Colonic mucosa (tissue), 4 donors: ENCODE measurements around the gene ZNF302. TPM values are rescaled to one million over a fixed set of nuclear protein-coding genes. Genes with fewer than 3 reads are reported as not detected.
"Not testable (repeated sequence)": the region's sequence is repeated elsewhere in the genome, so short reads cannot be mapped to it uniquely, and the experiment has no call there.

Experiments
- DNase-seq: peaks from one replicate; pipeline ENCODE4 v3.0.0-alpha.2; 2020
- H3K27ac ChIP-seq: fragments of 200-600 bp; one replicate; pipeline ENCODE4 v1.8.0; 2021
- H3K27me3 ChIP-seq: fragments of 200-600 bp; one replicate; pipeline ENCODE4 v1.8.0; 2021
- H3K36me3 ChIP-seq: fragments of 200-600 bp; one replicate; pipeline ENCODE4 v1.8.0; 2021
- H3K4me1 ChIP-seq: fragments of 200-600 bp; one replicate; pipeline ENCODE4 v1.8.0; 2021; ENCODE audit warnings: mild to moderate bottlenecking
- H3K4me3 ChIP-seq: fragments of 200-600 bp; one replicate; pipeline ENCODE4 v1.8.0; 2021
- H3K9ac ChIP-seq, 2 donors: one replicate each; pipeline ENCODE4 v1.7.0; 2013; ENCODE audit warnings: control low read depth in 2 of 2, low read depth in 2 of 2, low read length in 2 of 2
- H3K9me3 ChIP-seq: fragments of 200-600 bp; one replicate; pipeline ENCODE4 v1.8.0; 2021
- intact Hi-C: fragments of 100-400 bp; cut with DNase I; formaldehyde crosslinking; loops from one replicate; pipeline ENCODE4 v1.14.1; 2022
- total RNA-seq, 2 donors: library from RNA; stranded (reverse); fragmentation: NEBNext Ultra II Directional in 1 of 2; extraction: Animal tissue kit (Norgen Biotek cat#: 25700) in 1 of 2; gene quantifications; one replicate each; pipeline ENCODE4 v1.2.1, GENCODE V29; 2021
- TF ChIP-seq, protein P1 (sequence below): fragments of 200-600 bp; IDR thresholded peaks from one replicate; pipeline ENCODE4 v1.8.0; 2022; ENCODE audit warnings: antibody characterized with exemption, mild to moderate bottlenecking
- donor health status: healthy.
- donor health status: DM: no; HTN: no; CAD: no.
- donor health status: DM: no; HTN: no; CAD: no.

Gene ZNF302
- total RNA-seq, 2 donors from 2014 or later: 11.8 to 12.6 TPM

DNA sequence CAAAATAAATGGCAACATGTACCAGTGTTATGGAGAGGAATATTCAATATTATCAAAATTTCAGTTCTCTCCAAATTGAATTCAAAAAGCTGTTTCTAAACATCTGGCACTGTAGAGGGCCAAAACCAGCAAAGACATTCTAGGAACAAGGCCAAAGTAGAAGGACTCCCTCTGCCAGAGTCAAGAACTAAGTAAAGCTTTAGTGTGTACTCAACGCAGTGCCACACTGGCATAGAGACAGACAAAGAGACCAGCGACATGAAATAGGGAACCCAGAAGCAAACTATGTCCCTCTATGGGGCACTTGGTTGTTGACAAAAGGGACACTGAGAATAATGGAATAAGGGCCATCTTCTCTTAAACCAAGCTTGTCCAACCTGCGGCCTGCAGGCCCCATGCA lies 16.1 kb upstream of the ZNF302 start:
- H3K27ac ChIP-seq: no peak overlapping the region
- intact Hi-C loops: no loop called here

DNA sequence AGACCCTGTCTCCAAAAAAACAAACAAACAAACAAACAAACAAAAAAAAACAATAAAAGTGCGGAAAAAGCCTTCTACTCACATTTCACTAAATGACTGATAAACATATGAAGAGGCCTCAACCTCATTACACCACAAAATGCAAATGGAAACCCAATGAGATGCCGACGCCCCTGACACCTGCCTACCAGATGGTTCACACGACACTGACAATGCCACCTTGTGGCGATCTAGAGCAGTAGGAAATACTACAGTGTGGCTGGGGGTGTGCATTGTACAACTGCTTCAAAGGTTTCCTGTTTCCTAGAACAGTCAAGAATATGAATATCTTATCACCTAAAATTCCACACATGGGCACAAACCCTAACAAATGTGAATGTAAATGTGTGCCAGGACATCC lies 14.6 kb upstream of the ZNF302 start:
- DNase-seq: no peak
- Histone ChIP-seq H3K9me3 (no peaks in the 10 kb centered on the region), H3K4me3 (no peak overlapping the region), H3K27ac (no peak overlapping the region), H3K27me3 (no peaks in the 10 kb centered on the region), H3K36me3 (no peaks in the 10 kb centered on the region), H3K4me1 (no peaks in the 10 kb centered on the region), H3K9ac (no peak overlapping the region)
- TF ChIP-seq, protein P1, sequence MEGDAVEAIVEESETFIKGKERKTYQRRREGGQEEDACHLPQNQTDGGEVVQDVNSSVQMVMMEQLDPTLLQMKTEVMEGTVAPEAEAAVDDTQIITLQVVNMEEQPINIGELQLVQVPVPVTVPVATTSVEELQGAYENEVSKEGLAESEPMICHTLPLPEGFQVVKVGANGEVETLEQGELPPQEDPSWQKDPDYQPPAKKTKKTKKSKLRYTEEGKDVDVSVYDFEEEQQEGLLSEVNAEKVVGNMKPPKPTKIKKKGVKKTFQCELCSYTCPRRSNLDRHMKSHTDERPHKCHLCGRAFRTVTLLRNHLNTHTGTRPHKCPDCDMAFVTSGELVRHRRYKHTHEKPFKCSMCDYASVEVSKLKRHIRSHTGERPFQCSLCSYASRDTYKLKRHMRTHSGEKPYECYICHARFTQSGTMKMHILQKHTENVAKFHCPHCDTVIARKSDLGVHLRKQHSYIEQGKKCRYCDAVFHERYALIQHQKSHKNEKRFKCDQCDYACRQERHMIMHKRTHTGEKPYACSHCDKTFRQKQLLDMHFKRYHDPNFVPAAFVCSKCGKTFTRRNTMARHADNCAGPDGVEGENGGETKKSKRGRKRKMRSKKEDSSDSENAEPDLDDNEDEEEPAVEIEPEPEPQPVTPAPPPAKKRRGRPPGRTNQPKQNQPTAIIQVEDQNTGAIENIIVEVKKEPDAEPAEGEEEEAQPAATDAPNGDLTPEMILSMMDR: no peak
- intact Hi-C loops: no loop called here

More for the DNA sequence above, 16.1 kb upstream of the ZNF302 start:
- Histone ChIP-seq H3K9me3 (no peaks in the 10 kb centered on the region), H3K4me3 (no peak overlapping the region), H3K27me3 (no peaks in the 10 kb centered on the region), H3K36me3 (no peaks in the 10 kb centered on the region), H3K9ac (no peak overlapping the region), H3K4me1 (no peaks in the 10 kb centered on the region)
- TF ChIP-seq, protein P1: no peak
- no peak for DNase-seq

DNA sequence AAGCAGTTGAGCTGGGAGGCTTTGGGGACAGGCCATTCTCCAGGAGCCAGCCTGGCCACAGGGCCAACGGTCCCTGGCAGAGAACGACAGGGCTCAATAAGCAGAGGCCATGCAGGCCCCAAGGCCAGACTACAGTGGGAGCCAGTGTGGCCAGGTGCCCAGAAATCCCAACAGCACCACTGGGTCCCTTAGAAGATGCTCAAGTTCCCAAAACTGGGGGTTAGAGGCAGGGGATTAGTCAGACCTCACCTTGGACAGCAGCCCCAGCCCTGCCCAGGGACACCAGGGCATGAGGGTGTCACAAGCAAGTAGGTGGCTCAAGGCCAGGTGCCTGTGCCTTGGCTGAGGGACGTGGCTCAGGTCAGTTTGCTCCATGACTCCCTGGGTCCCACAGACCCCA lies 13.3 kb upstream of the ZNF302 start:
- intact Hi-C loops: no loop called here
- no peak overlapping the region for H3K9ac ChIP-seq
- H3K27ac ChIP-seq: no peak overlapping the region
- no peaks in the 10 kb centered on the region for H3K4me1 ChIP-seq
- no peaks in the 10 kb centered on the region for H3K9me3 ChIP-seq
- no peaks in the 10 kb centered on the region for H3K36me3 ChIP-seq
- no peak for DNase-seq
- no peak overlapping the region for H3K4me3 ChIP-seq
- TF ChIP-seq, protein P1: no peak
- no peaks in the 10 kb centered on the region for H3K27me3 ChIP-seq

DNA sequence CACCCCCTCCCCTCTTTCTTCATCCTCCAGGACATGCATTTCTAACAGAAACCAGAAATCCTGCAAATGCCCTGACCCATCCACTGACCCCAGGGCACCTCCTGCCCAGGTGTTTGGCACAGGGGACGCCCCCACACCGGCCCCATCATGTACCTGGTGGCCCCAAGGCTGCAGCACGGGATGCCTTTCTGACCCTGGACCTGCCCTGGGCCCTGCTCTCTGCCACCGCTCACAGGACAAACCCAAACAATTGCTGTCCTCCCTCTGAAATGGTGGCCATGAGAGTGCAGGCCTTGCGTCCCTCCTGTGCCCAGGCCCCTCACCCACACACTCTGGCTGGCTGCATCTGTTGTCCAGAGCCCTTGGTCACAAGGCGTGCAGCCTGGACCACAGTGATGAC lies 12.6 kb upstream of the ZNF302 start:
- H3K27me3 ChIP-seq: no peaks in the 10 kb centered on the region
- no peaks in the 10 kb centered on the region for H3K9me3 ChIP-seq
- no peaks in the 10 kb centered on the region for H3K36me3 ChIP-seq
- no peak for DNase-seq
- no peak overlapping the region for H3K4me3 ChIP-seq
- TF ChIP-seq, protein P1: no peak
- H3K4me1 ChIP-seq: no peaks in the 10 kb centered on the region
- H3K9ac ChIP-seq: no peak overlapping the region
- H3K27ac ChIP-seq: no peak overlapping the region
- intact Hi-C loops: no loop called here

DNA sequence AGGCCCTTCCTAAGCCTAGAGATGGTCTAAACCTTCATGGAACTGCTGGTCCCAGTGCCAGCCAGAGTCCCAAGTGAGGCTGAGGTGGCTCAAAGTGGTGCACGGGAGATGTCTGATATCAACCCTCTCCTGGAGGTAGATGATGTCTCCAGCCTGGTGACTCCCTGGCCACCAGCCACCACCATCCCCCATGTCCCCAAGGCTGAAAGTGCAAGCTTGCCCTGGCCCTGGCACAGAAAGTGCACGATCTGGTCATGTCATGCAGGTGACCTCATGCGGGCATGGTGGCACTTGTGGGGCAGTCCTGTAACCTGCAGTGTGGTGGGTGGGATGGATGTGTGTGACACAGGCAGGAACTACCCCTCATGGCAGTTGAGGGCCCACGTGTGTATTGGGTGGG lies 12.2 kb upstream of the ZNF302 start:
- H3K27ac ChIP-seq, DNase-seq, H3K9me3 ChIP-seq, intact Hi-C loops, H3K9ac ChIP-seq, H3K4me1 ChIP-seq, H3K4me3 ChIP-seq, H3K27me3 ChIP-seq, H3K36me3 ChIP-seq: not testable (repeated sequence)

DNA sequence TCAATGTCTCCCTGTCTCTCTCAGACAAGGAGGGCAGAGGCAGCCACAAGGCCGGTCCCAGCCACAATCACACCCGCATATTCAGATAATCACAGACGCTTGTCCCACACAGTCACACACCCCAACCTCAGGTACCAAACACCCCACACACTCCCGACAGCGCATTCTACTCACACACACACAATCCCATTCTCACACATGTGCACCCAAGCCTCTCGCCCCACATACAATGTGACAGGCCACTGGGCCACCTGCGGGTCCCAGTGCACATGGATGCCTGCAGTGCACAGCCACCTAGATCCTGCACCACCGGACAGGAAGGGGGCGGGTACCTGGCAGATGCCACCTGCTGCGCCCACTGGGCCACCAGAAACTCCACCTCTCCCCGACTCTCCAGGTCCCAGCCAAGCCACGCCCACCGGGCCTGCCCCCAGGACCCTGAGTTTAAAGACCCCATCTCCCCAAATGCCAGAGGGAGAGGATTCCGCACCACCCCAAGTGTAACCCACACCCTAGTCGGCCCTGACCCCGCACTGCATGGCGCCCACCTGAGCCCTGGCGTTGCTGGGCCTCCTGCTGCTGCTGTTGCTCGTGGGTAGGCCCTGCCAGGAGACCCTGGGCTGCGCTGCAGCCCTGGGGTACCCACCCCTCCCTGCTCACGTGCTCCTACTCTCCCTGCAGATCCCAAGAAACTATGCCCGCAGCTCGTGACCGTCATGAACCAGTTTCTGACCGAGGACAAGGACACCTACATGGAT lies 11.1 kb upstream of the ZNF302 start:
- Histone ChIP-seq H3K4me3 (no peak overlapping the region), H3K4me1 (no peaks in the 10 kb centered on the region), H3K27me3 (no peaks in the 10 kb centered on the region), H3K9me3 (no peaks in the 10 kb centered on the region), H3K36me3 (no peaks in the 10 kb centered on the region), H3K9ac (no peak overlapping the region), H3K27ac (no peak overlapping the region)
- DNase-seq: no peak
- intact Hi-C loops: no loop called here
- TF ChIP-seq, protein P1: no peak
